Suprapubic skin (tissue), 4 donors: ENCODE measurements around the gene RAE1. TPM values are rescaled to one million over a fixed set of nuclear protein-coding genes. Genes with fewer than 3 reads are reported as not detected.

Source experiments
- DNase-seq, 2 donors: peaks; one replicate each; pipeline ENCODE4 v3.0.0-alpha.2; 2019; ENCODE audit warnings: low spot score in 2 of 2
- H3K27ac ChIP-seq: fragments of 200-600 bp; sonication (generic); one replicate; pipeline ENCODE4 v1.5.1; 2019
- H3K27me3 ChIP-seq: fragments of 200-600 bp; sonication (generic); one replicate; pipeline ENCODE4 v1.5.1; 2019
- H3K36me3 ChIP-seq: fragments of 200-600 bp; sonication (generic); one replicate; pipeline ENCODE4 v1.5.1; 2019
- H3K4me1 ChIP-seq: fragments of 200-600 bp; sonication (generic); one replicate; pipeline ENCODE4 v1.5.1; 2019
- H3K4me3 ChIP-seq: fragments of 200-600 bp; sonication (generic); one replicate; pipeline ENCODE4 v1.5.1; 2019; ENCODE audit warnings: mild to moderate bottlenecking
- H3K9me3 ChIP-seq: fragments of 200-600 bp; sonication (generic); one replicate; pipeline ENCODE4 v1.5.1; 2019
- EP300 ChIP-seq: sonication (generic); formaldehyde crosslinking; IDR thresholded peaks from one replicate; pipeline ENCODE4 v1.6.1; 2017; ENCODE audit warnings: antibody characterized with exemption
- POLR2A ChIP-seq, 2 donors: fragments of 450-650 bp; IDR thresholded peaks; one replicate each; pipeline ENCODE4 v1.6.1; 2017; ENCODE audit warnings: antibody characterized with exemption in 2 of 2, mild to moderate bottlenecking in 2 of 2, moderate library complexity in 2 of 2
- POLR2AphosphoS5 ChIP-seq, 3 donors: sonication (generic); formaldehyde crosslinking; IDR thresholded peaks; one replicate each; pipeline ENCODE4 v1.6.1; 2017; ENCODE audit warnings: antibody characterized with exemption in 3 of 3
- WGBS: methylation state at CpG from one replicate; pipeline ENCODE4 v1.1.5; 2018; 5-methylcytosine and 5-hydroxymethylcytosine counted together
- total RNA-seq, 4 donors: library from RNA; depleted of rRNA; stranded (reverse); fragments of >200 nt; gene quantifications; one replicate each; pipeline ENCODE4 v1.1.0, GENCODE V29; 2016
- TF ChIP-seq, protein P1 (sequence below), 2 donors: fragments of 200-600 bp in 1 of 2; fragments of 450-650 bp in 1 of 2; sonication (generic) in 1 of 2; IDR thresholded peaks; one replicate each; pipeline ENCODE4 v1.5.1; 2016 to 2019; ENCODE audit warnings: antibody characterized with exemption in 2 of 2, mild to moderate bottlenecking in 1 of 2, moderate library complexity in 1 of 2

RAE1 gene
- total RNA-seq, 4 donors from 2014 or later = 31.2 to 45.1 (median 37.2) TPM

GRCh38 chr20:57316795-57317201 is 34.3 kb upstream of the RAE1 start:
- TF ChIP-seq, protein P1, sequence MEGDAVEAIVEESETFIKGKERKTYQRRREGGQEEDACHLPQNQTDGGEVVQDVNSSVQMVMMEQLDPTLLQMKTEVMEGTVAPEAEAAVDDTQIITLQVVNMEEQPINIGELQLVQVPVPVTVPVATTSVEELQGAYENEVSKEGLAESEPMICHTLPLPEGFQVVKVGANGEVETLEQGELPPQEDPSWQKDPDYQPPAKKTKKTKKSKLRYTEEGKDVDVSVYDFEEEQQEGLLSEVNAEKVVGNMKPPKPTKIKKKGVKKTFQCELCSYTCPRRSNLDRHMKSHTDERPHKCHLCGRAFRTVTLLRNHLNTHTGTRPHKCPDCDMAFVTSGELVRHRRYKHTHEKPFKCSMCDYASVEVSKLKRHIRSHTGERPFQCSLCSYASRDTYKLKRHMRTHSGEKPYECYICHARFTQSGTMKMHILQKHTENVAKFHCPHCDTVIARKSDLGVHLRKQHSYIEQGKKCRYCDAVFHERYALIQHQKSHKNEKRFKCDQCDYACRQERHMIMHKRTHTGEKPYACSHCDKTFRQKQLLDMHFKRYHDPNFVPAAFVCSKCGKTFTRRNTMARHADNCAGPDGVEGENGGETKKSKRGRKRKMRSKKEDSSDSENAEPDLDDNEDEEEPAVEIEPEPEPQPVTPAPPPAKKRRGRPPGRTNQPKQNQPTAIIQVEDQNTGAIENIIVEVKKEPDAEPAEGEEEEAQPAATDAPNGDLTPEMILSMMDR (IDR thresholded peaks at IDR 0.05) = no peak
- no peak for DNase-seq
- peaks cover 21% of the 10 kb centered on the region for H3K4me1 ChIP-seq
- no peaks in the 10 kb centered on the region for H3K9me3 ChIP-seq
- H3K36me3 ChIP-seq = no peaks in the 10 kb centered on the region
- no peaks in the 10 kb centered on the region for H3K27me3 ChIP-seq
- no peak overlapping the region for H3K27ac ChIP-seq
- no peak overlapping the region for H3K4me3 ChIP-seq
- WGBS = 71% methylated on average over 8 of the region's 9 CpGs

GRCh38 chr20:57317316-57317788 is 33.7 kb upstream of the RAE1 start:
- no peak overlapping the region for H3K27ac ChIP-seq
- TF ChIP-seq POLR2AphosphoS5 (IDR thresholded peaks at IDR 0.05) = no peak
- no peak for TF ChIP-seq POLR2A (IDR thresholded peaks at IDR 0.05)
- TF ChIP-seq, protein P1 (IDR thresholded peaks at IDR 0.05) = no peak
- TF ChIP-seq EP300 = no peak
- DNase-seq = no peak
- no peaks in the 10 kb centered on the region for H3K9me3 ChIP-seq
- WGBS = 96% methylated on average over 8 of the region's 8 CpGs
- H3K27me3 ChIP-seq = no peaks in the 10 kb centered on the region
- H3K36me3 ChIP-seq = no peaks in the 10 kb centered on the region
- H3K4me3 ChIP-seq = no peak overlapping the region
- H3K4me1 ChIP-seq = peaks cover 23% of the 10 kb centered on the region

- Histone ChIP-seq H3K4me1 (peaks cover 28% of the 10 kb centered on the region), H3K27me3 (no peaks in the 10 kb centered on the region), H3K4me3 (no peak overlapping the region), H3K27ac (no peak overlapping the region), H3K36me3 (no peaks in the 10 kb centered on the region), H3K9me3 (no peaks in the 10 kb centered on the region)
- TF ChIP-seq, protein P1 (IDR thresholded peaks at IDR 0.05) = no peak
- no peak for TF ChIP-seq POLR2A (IDR thresholded peaks at IDR 0.05)
- no peak for TF ChIP-seq POLR2AphosphoS5 (IDR thresholded peaks at IDR 0.05)
- TF ChIP-seq EP300 = no peak
- 89% methylated on average over 14 of the region's 14 CpGs for WGBS
- no peak for DNase-seq
Observed at GRCh38 chr20:57317789-57318371, 33.2 kb upstream of the RAE1 start.

DNA sequence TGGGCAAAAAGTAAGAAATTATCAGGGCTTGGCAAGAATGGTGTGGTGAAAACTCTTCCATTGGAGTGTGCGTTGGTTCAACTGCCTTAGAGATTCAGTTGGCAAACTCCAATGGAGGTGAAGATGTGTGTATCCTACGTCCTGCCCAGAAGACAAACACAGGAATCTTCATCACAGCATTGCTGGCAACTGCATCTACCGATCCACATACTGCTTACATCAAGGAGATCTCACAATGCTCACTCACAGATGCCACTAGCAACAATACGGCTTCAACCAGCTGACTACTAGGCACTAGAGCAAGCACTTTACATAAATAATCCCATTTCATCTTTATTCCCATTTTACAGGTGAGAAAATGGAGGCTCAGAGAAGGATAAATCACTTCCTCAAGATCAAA is 31.5 kb upstream of the RAE1 start:
- Histone ChIP-seq H3K27me3 (no peaks in the 10 kb centered on the region), H3K36me3 (no peaks in the 10 kb centered on the region), H3K9me3 (no peaks in the 10 kb centered on the region), H3K27ac (no peak overlapping the region), H3K4me1 (peaks cover 25% of the 10 kb centered on the region), H3K4me3 (no peak overlapping the region)
- 82% methylated on average over 4 of the region's 4 CpGs for whole genome bisulfite sequencing
- no peak for TF ChIP-seq POLR2A (IDR thresholded peaks at IDR 0.05)
- TF ChIP-seq, protein P1 (IDR thresholded peaks at IDR 0.05) = no peak
- no peak for TF ChIP-seq POLR2AphosphoS5 (IDR thresholded peaks at IDR 0.05)
- TF ChIP-seq EP300 = no peak
- no peak for DNase-seq

- TF ChIP-seq, protein P1 (IDR thresholded peaks at IDR 0.05) = no peak
- no peak for TF ChIP-seq POLR2AphosphoS5 (IDR thresholded peaks at IDR 0.05)
- no peak for TF ChIP-seq POLR2A (IDR thresholded peaks at IDR 0.05)
- TF ChIP-seq EP300 = no peak
Observed at GRCh38 chr20:57320358-57320757, 30.7 kb upstream of the RAE1 start.

More at GRCh38 chr20:57320358-57320757, 30.7 kb upstream of the RAE1 start:
- no peaks in the 10 kb centered on the region for H3K9me3 ChIP-seq
- WGBS = 82% methylated on average over 3 of the region's 3 CpGs
- H3K4me3 ChIP-seq = no peak overlapping the region
- no peaks in the 10 kb centered on the region for H3K36me3 ChIP-seq
- H3K4me1 ChIP-seq = peaks cover 18% of the 10 kb centered on the region
- H3K27me3 ChIP-seq = no peaks in the 10 kb centered on the region
- no peak overlapping the region for H3K27ac ChIP-seq
- DNase-seq = no peak
